HCT116 (cell line): ENCODE measurements around the gene STK4. TPM values are rescaled to one million over a fixed set of nuclear protein-coding genes. Genes with fewer than 3 reads are reported as not detected.

Experiments
- ATAC-seq: fragments of 200-7000 bp; cut with Tn5 transposase; 2 replicates; pipeline ENCODE4 v1.9.1; 2020; ENCODE audit warnings: mild to moderate bottlenecking, moderate library complexity
- BruUV-seq: library from RNA; stranded (reverse); fragments of 400-500 nt; replicated peaks from 2 replicates; lab custom pipeline; 2021; lab: Mats Ljungman, UMichigan
- CTCF ChIA-PET: fragments of 300-600 bp; sonication (Branson Sonifier 250); formaldehyde crosslinking; loops from one replicate; lab custom pipeline; 2021; ENCODE audit warnings: antibody characterized with exemption; lab: Charles Lee
- POLR2A ChIA-PET: fragments of 300-600, 350-600 bp; sonication (Branson Sonifier 250); formaldehyde crosslinking; loops from one replicate; lab custom pipeline; 2021; ENCODE audit warnings: antibody characterized with exemption; lab: Charles Lee
- RAD21 ChIA-PET, 2 experiments: fragments of 300-600 bp; sonication (Branson Sonifier 250); formaldehyde crosslinking; loops; one replicate each; lab custom pipeline; 2023; ENCODE audit warnings: low total read pairs in 2 of 2; ENCODE audit not compliant: uncharacterized antibody in 2 of 2, unreplicated experiment in 2 of 2, low non-redundant PET in 1 of 2; lab: Charles Lee
- DNase-seq: peaks from one replicate; pipeline ENCODE4 v3.0.0-alpha.2; 2010; ENCODE audit warnings: low read depth, low spot score
- H2AFZ ChIP-seq: fragments of 200-600 bp; shearing (Covaris generic), sonication (generic); 2 replicates; pipeline ENCODE4 v1.6.1; 2017; ENCODE audit warnings: low read depth, mixed run types, mixed read lengths, antibody characterized with exemption, low read length; ENCODE audit not compliant: poor library complexity, severe bottlenecking
- H3K27ac ChIP-seq: 2 replicates; pipeline ENCODE4 v1.5.1; 2012; ENCODE audit warnings: low read depth, low read length
- H3K27me3 ChIP-seq: fragments of 200-600 bp; sonication (generic); 2 replicates; pipeline ENCODE4 v1.6.1; 2016; ENCODE audit warnings: mixed run types, low read length, mixed read lengths; ENCODE audit not compliant: insufficient read depth
- H3K36me3 ChIP-seq, 2 experiments: fragments of 200-500 bp in 1 of 2; fragments of 200-600 bp in 1 of 2; sonication (Bioruptor generic) in 1 of 2; sonication (generic) in 1 of 2; 2 replicates each; pipeline versions ENCODE4 v1.5.1 to v1.6.1; 2014 to 2016; ENCODE audit warnings: low read length in 2 of 2, inconsistent platforms in 1 of 2, mixed read lengths in 1 of 2, mixed run types in 1 of 2; ENCODE audit not compliant: insufficient read depth in 2 of 2, control insufficient read depth in 1 of 2
- H3K4me1 ChIP-seq, 2 experiments: fragments of 200-600 bp in 1 of 2; sonication (generic) in 1 of 2; 2 replicates each; pipeline versions ENCODE4 v1.5.1 to v1.6.1; 2012 to 2017; ENCODE audit warnings: low read length in 2 of 2, inconsistent platforms in 1 of 2, mild to moderate bottlenecking in 1 of 2, mixed read lengths in 1 of 2, mixed run types in 1 of 2, moderate library complexity in 1 of 2; ENCODE audit not compliant: insufficient read depth in 2 of 2, control insufficient read depth in 1 of 2
- H3K4me2 ChIP-seq: fragments of 200-600 bp; sonication (generic); 2 replicates; pipeline ENCODE4 v1.6.1; 2017; ENCODE audit warnings: mixed run types, low read length, mixed read lengths
- H3K4me3 ChIP-seq, 2 experiments: fragments of 200-600 bp in 1 of 2; sonication (generic) in 1 of 2; replicated peaks in 1 of 2; 2 replicates each; pipeline ENCODE4 v1.5.1; 2011 to 2016; ENCODE audit warnings: low read length in 2 of 2, control low read depth in 1 of 2, low read depth in 1 of 2, mild to moderate bottlenecking in 1 of 2, mixed read lengths in 1 of 2, mixed run types in 1 of 2
- H3K79me2 ChIP-seq: fragments of 200-600 bp; sonication (generic); 2 replicates; pipeline ENCODE4 v1.6.1; 2017; ENCODE audit warnings: mild to moderate bottlenecking, mixed run types, low read length, moderate library complexity, mixed read lengths; ENCODE audit not compliant: insufficient read depth
- H3K9ac ChIP-seq: fragments of 200-600 bp; sonication (generic); 2 replicates; pipeline ENCODE4 v1.6.1; 2016; ENCODE audit warnings: low read length, mixed read lengths
- H3K9me2 ChIP-seq: fragments of 200-600 bp; sonication (generic), shearing (Covaris generic); 2 replicates; pipeline ENCODE4 v1.6.1; 2017; ENCODE audit warnings: mixed run types, mild to moderate bottlenecking, moderate library complexity; ENCODE audit not compliant: insufficient read depth
- H3K9me3 ChIP-seq, 2 experiments: fragments of 200-500 bp in 1 of 2; fragments of 200-600 bp in 1 of 2; sonication (Bioruptor generic) in 1 of 2; sonication (generic) in 1 of 2; 2 replicates each; pipeline ENCODE4 v1.6.1; 2014 to 2017; ENCODE audit warnings: low read length in 2 of 2, mixed read lengths in 2 of 2, inconsistent platforms in 1 of 2, low read depth in 1 of 2, mild to moderate bottlenecking in 1 of 2, mixed run types in 1 of 2, moderate library complexity in 1 of 2; ENCODE audit not compliant: control insufficient read depth in 1 of 2, insufficient read depth in 1 of 2
- H4K20me1 ChIP-seq: fragments of 200-600 bp; sonication (generic), shearing (Covaris generic); 2 replicates; pipeline ENCODE4 v1.6.1; 2017; ENCODE audit warnings: mixed run types, mild to moderate bottlenecking, moderate library complexity; ENCODE audit not compliant: insufficient read depth
- ATF3 ChIP-seq: IDR thresholded peaks from 2 replicates; pipeline ENCODE4 v1.6.1; 2012
- CBX3 ChIP-seq: IDR thresholded peaks from 2 replicates; pipeline ENCODE4 v1.6.1; 2012; ENCODE audit warnings: low read depth
- CEBPB ChIP-seq: IDR thresholded peaks from 2 replicates; pipeline ENCODE4 v1.6.1; 2012; ENCODE audit warnings: low read depth
- CTCF ChIP-seq, 3 experiments: fragments of 200-600 bp in 1 of 3; sonication (generic) in 1 of 3; IDR thresholded peaks in 2 of 3; conservative IDR thresholded peaks in 1 of 3; 2 replicates each; pipeline ENCODE4 v1.5.1; 2012 to 2017; ENCODE audit warnings: low read depth in 2 of 3, low read length in 2 of 3, antibody characterized with exemption in 1 of 3, borderline replicate concordance in 1 of 3, control low read depth in 1 of 3, mild to moderate bottlenecking in 1 of 3, mixed read lengths in 1 of 3, mixed run types in 1 of 3, moderate library complexity in 1 of 3; ENCODE audit not compliant: insufficient read depth in 1 of 3
- EGR1 ChIP-seq: IDR thresholded peaks from 2 replicates; pipeline ENCODE4 v1.6.1; 2012; ENCODE audit warnings: low read depth
- ELF1 ChIP-seq: IDR thresholded peaks from 2 replicates; pipeline ENCODE4 v1.6.1; 2012; ENCODE audit warnings: low read depth, borderline replicate concordance
- EZH2 ChIP-seq: fragments of 200-600 bp; sonication (generic); IDR thresholded peaks from 2 replicates; pipeline ENCODE4 v1.6.1; 2017; ENCODE audit warnings: antibody characterized with exemption, mixed run types
- EZH2phosphoT487 ChIP-seq: fragments of 200-600 bp; IDR thresholded peaks from 2 replicates; pipeline ENCODE4 v1.6.1; 2018; ENCODE audit warnings: antibody characterized with exemption, borderline replicate concordance
- FOSL1 ChIP-seq: IDR thresholded peaks from 2 replicates; pipeline ENCODE4 v1.6.1; 2012; ENCODE audit warnings: low read depth
- POLR2A ChIP-seq: IDR thresholded peaks from 2 replicates; pipeline ENCODE4 v1.7.0; 2011; ENCODE audit warnings: borderline replicate concordance; ENCODE audit not compliant: insufficient read depth, insufficient read length; ENCODE audit errors: extremely low read depth
- SIN3A ChIP-seq: IDR thresholded peaks from 2 replicates; pipeline ENCODE4 v1.6.1; 2012; ENCODE audit warnings: low read depth
- SRF ChIP-seq: IDR thresholded peaks from 2 replicates; pipeline ENCODE4 v1.6.1; 2012; ENCODE audit warnings: low read depth
- TCF7L2 ChIP-seq: IDR thresholded peaks from 2 replicates; pipeline ENCODE4 v1.7.0; 2011; ENCODE audit warnings: borderline replicate concordance, inconsistent platforms; ENCODE audit not compliant: insufficient read depth, insufficient read length; ENCODE audit errors: extremely low read depth
- YY1 ChIP-seq: IDR thresholded peaks from 2 replicates; pipeline ENCODE4 v1.6.1; 2011; ENCODE audit warnings: low read length, low read depth, moderate library complexity, mild to moderate bottlenecking; ENCODE audit not compliant: insufficient replicate concordance; ENCODE audit errors: extremely low read depth
- ZBTB33 ChIP-seq: IDR thresholded peaks from 2 replicates; pipeline ENCODE4 v1.6.1; 2011; ENCODE audit warnings: mild to moderate bottlenecking, low read length, moderate library complexity; ENCODE audit not compliant: insufficient replicate concordance; ENCODE audit errors: extremely low read depth
- ZNF274 ChIP-seq: fragments of 200-500 bp; sonication (Bioruptor generic); IDR thresholded peaks from 2 replicates; pipeline ENCODE4 v1.6.1; 2014; ENCODE audit warnings: mild to moderate bottlenecking, low read depth, low read length, inconsistent platforms
- intact Hi-C: fragments of 100-400 bp; cut with micrococcal nuclease; formaldehyde crosslinking; loops from 2 replicates; pipeline ENCODE4 v1.10.0; 2022
- total RNA-seq: library from RNA; stranded (reverse); gene quantifications from one replicate; pipeline ENCODE4 v1.2.1, GENCODE V29; 2021; ENCODE audit not compliant: unreplicated experiment

STK4 gene
- total RNA-seq, 1 experiment from 2014 or later = 45.4 TPM

- H3K79me2 ChIP-seq = no peaks in the 10 kb centered on the region
- no peaks in the 10 kb centered on the region for H3K9me2 ChIP-seq
- no TSS peak for BruUV-seq
- H3K27me3 ChIP-seq = no peaks in the 10 kb centered on the region
- peaks cover 0 to 6% of the 10 kb centered on the region in 2 experiments; a peak in 1 of 4 replicates for H3K36me3 ChIP-seq
- H3K9ac ChIP-seq = no peak overlapping the region
- ChIA-PET CTCF (no interaction called here), RAD21 (no interaction called here), POLR2A (no interaction called here)
- no peak overlapping the region for H3K4me3 ChIP-seq
- no peak overlapping the region for H2AFZ ChIP-seq
- H3K4me2 ChIP-seq = no peak overlapping the region
- H4K20me1 ChIP-seq = no peaks in the 10 kb centered on the region
- DNase-seq = no peak
- no peak overlapping the region for H3K27ac ChIP-seq
- ATAC-seq = no peak
- peaks cover 0 to 8% of the 10 kb centered on the region in 2 experiments; a peak in 2 of 4 replicates for H3K4me1 ChIP-seq
- H3K9me3 ChIP-seq = no peaks in the 10 kb centered on the region
- intact Hi-C loops = no loop called here
- no peak for TF ChIP-seq CBX3
- TF ChIP-seq EZH2 = no peak
- no peak for TF ChIP-seq ZBTB33
- TF ChIP-seq SRF = no peak
- TF ChIP-seq POLR2A = no peak
- TF ChIP-seq YY1 = no peak
- TF ChIP-seq ATF3 = no peak
- TF ChIP-seq CEBPB = 0 out of 2 replicates have a peak, but pooled peaks have one; percentile 21
- TF ChIP-seq FOSL1 = peak; percentile 25; the same call in 1 of the 2 replicates
- TF ChIP-seq SIN3A = no peak
- TF ChIP-seq CTCF (IDR thresholded peaks at IDR 0.05 in 2 of 3, conservative IDR thresholded peaks at IDR 0.05 in 1 of 3; ENCODE audit: borderline replicate concordance in 1 of 3, insufficient read depth in 1 of 3, low read depth in 2 of 3, low read length in 2 of 3) = no peak
- no peak for TF ChIP-seq EGR1
- no peak for TF ChIP-seq TCF7L2
- no peak for TF ChIP-seq EZH2phosphoT487
- TF ChIP-seq ELF1 = no peak
- TF ChIP-seq ZNF274 = no peak
- TF ChIP-seq, all 23 proteins: peak for 2
These were observed 92.9 kb downstream of the STK4 start for GRCh38 chr20:45059022-45059728.
